ENCODE data around the gene COL4A1. TPM values are rescaled to one million over a fixed set of nuclear protein-coding genes. Genes with fewer than 3 reads are reported as not detected.

Gene COL4A1
- polyA plus RNA-seq, 1 of the 3 experiments (the other 2 are of a cell fraction), result 30.3 TPM

DNA sequence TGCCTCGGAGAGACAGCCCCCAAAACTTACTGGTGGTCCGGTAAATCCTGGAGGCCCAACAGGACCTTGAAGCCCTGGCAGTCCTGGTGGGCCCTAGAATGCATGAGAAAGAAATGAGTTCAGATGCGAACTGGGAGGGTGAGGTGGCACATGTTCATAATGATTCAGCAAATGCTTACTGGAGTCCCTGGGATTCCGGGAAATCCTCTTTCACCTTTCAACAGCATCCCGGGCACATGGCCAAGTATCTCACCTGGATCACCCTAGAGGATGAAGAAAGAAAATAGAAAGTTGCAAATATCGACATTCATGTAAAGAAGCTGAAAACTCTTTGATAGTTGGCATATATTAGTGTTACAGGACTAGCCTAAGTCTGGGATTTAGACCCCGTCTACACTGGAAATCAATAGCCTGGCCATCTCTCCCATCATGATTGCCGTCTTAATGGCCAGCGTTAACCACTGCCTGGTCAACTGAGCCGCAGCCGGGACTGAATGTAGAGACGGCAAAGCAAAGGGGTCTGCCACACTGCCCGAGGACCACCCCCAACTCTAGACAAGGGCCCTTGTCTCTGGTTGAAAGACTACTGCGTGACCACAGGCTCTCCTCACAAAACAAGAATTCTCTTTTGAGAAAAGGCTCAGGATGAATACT, 96.9 kb downstream of the COL4A1 start:
- ChIA-PET CTCF (interaction anchor here (1.5 kb wide), 1 partner anchor 12 kb away, joined by 4 read pairs; no protein-coding TSS in a partner anchor), POLR2A (no interaction called here)
- no peak overlapping the region for H3K4me3 ChIP-seq (ENCODE audit: low read depth in 2 of 2, low read length in 1 of 2)
- no peak overlapping the region for H3K27ac ChIP-seq (ENCODE audit: low read depth in 2 of 2, low read length in 1 of 2)
- H3K4me1 ChIP-seq (ENCODE audit: control insufficient read depth in 1 of 2, insufficient read depth in 2 of 2, low read depth in 1 of 2, low read length in 1 of 2), result no peaks in the 10 kb centered on the region
- peaks cover 14 to 71% of the 10 kb centered on the region in 2 experiments for H3K36me3 ChIP-seq (replicated peaks in 1 of 2; ENCODE audit: control insufficient read depth in 1 of 2, insufficient read depth in 2 of 2, low read length in 1 of 2)
- H3K27me3 ChIP-seq (ENCODE audit: insufficient read depth), result no peaks in the 10 kb centered on the region
- DNase-seq, result no peak
- H3K9me3 ChIP-seq, result no peaks in the 10 kb centered on the region
- peaks cover 9% of the 10 kb centered on the region; the same call in 1 of the 2 replicates for H4K20me1 ChIP-seq (ENCODE audit: insufficient read depth)
- peaks cover 7% of the 10 kb centered on the region for H3F3A ChIP-seq (replicated peaks; ENCODE audit: insufficient read depth)
- WGBS (ENCODE audit: low lambda C conversion rate), result 96% methylated on average over 14 of the region's 14 CpGs
- peaks cover 14% of the 10 kb centered on the region; the same call in 1 of the 2 replicates for H3K79me2 ChIP-seq (ENCODE audit: insufficient read depth)
- H3K9me2 ChIP-seq, result no peaks in the 10 kb centered on the region
- H3K4me2 ChIP-seq, result no peak overlapping the region
- no peak overlapping the region for H3K9ac ChIP-seq
- H2AFZ ChIP-seq (ENCODE audit: low read depth), result no peak overlapping the region
- TF ChIP-seq, protein P1, sequence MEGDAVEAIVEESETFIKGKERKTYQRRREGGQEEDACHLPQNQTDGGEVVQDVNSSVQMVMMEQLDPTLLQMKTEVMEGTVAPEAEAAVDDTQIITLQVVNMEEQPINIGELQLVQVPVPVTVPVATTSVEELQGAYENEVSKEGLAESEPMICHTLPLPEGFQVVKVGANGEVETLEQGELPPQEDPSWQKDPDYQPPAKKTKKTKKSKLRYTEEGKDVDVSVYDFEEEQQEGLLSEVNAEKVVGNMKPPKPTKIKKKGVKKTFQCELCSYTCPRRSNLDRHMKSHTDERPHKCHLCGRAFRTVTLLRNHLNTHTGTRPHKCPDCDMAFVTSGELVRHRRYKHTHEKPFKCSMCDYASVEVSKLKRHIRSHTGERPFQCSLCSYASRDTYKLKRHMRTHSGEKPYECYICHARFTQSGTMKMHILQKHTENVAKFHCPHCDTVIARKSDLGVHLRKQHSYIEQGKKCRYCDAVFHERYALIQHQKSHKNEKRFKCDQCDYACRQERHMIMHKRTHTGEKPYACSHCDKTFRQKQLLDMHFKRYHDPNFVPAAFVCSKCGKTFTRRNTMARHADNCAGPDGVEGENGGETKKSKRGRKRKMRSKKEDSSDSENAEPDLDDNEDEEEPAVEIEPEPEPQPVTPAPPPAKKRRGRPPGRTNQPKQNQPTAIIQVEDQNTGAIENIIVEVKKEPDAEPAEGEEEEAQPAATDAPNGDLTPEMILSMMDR (IDR thresholded peaks at IDR 0.05), result no peak
- TF ChIP-seq, protein P2, sequence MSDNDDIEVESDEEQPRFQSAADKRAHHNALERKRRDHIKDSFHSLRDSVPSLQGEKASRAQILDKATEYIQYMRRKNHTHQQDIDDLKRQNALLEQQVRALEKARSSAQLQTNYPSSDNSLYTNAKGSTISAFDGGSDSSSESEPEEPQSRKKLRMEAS (IDR thresholded peaks at IDR 0.05; ENCODE audit: low read depth), result no peak
- no peak for TF ChIP-seq MXI1 (IDR thresholded peaks at IDR 0.05; ENCODE audit: low read depth, low read length)
- no peak for TF ChIP-seq MEF2A (IDR thresholded peaks at IDR 0.05; ENCODE audit: borderline replicate concordance, low read depth)

DNA sequence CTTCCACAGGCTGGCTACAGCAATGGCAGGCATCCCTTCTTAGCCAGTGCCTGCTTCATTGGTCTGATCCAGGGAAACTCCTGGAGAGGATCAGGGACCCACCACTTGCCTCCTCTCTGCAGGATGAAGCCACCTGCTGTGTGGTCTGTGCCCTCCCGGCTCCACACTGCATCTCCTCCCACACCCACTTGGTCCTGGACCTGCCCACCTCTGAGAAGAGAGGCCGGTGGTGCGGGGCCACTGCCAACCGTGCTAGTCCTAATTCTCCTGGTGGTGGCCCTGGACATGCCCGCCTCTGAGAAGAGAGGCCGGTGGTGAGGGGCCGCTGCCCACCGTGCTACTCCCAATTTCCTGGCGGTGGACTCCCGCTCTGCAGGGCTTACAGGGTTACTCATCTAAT, 98.8 kb downstream of the COL4A1 start:
- TF ChIP-seq TCF12 (IDR thresholded peaks at IDR 0.05), result no peak
- no peak for TF ChIP-seq RCOR1 (IDR thresholded peaks at IDR 0.05; ENCODE audit: low read length)
- no peak for TF ChIP-seq TEAD4 (IDR thresholded peaks at IDR 0.05; ENCODE audit: borderline replicate concordance, insufficient read depth)
- no peak for TF ChIP-seq GABPA (IDR thresholded peaks at IDR 0.05; ENCODE audit: low read depth)
- TF ChIP-seq FOSL2 (IDR thresholded peaks at IDR 0.05; ENCODE audit: borderline replicate concordance, low read depth), result no peak
- TF ChIP-seq FOXJ3 (CRISPR knock-in tag; IDR thresholded peaks at IDR 0.05), result no peak
- TF ChIP-seq, protein P3, sequence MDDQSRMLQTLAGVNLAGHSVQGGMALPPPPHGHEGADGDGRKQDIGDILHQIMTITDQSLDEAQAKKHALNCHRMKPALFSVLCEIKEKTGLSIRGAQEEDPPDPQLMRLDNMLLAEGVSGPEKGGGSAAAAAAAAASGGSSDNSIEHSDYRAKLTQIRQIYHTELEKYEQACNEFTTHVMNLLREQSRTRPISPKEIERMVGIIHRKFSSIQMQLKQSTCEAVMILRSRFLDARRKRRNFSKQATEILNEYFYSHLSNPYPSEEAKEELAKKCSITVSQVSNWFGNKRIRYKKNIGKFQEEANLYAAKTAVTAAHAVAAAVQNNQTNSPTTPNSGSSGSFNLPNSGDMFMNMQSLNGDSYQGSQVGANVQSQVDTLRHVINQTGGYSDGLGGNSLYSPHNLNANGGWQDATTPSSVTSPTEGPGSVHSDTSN (IDR thresholded peaks at IDR 0.05), result no peak
- TF ChIP-seq TAF1 (IDR thresholded peaks at IDR 0.05; ENCODE audit: borderline replicate concordance, low read depth, low read length), result no peak
- TF ChIP-seq, protein P4, sequence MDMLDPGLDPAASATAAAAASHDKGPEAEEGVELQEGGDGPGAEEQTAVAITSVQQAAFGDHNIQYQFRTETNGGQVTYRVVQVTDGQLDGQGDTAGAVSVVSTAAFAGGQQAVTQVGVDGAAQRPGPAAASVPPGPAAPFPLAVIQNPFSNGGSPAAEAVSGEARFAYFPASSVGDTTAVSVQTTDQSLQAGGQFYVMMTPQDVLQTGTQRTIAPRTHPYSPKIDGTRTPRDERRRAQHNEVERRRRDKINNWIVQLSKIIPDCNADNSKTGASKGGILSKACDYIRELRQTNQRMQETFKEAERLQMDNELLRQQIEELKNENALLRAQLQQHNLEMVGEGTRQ (IDR thresholded peaks at IDR 0.05; ENCODE audit: borderline replicate concordance, low read depth, low read length), result no peak
- TF ChIP-seq ELF1 (IDR thresholded peaks at IDR 0.05), result no peak
- TF ChIP-seq NRF1 (IDR thresholded peaks at IDR 0.05; ENCODE audit: low read depth, low read length), result no peak
- Histone ChIP-seq H3K4me2 (no peak overlapping the region), H3K9me3 (no peaks in the 10 kb centered on the region), H3F3A (replicated peaks; ENCODE audit: insufficient read depth) (peaks cover 20% of the 10 kb centered on the region), H3K27ac (ENCODE audit: low read depth in 2 of 2, low read length in 1 of 2) (no peak overlapping the region), H2AFZ (ENCODE audit: low read depth) (no peak overlapping the region), H4K20me1 (ENCODE audit: insufficient read depth) (no peaks in the 10 kb centered on the region), H3K27me3 (ENCODE audit: insufficient read depth) (no peaks in the 10 kb centered on the region), H3K9me2 (no peaks in the 10 kb centered on the region), H3K9ac (no peak overlapping the region), H3K79me2 (ENCODE audit: insufficient read depth) (no peaks in the 10 kb centered on the region), H3K36me3 (replicated peaks in 1 of 2; ENCODE audit: control insufficient read depth in 1 of 2, insufficient read depth in 2 of 2, low read length in 1 of 2) (peaks cover 18 to 70% of the 10 kb centered on the region in 2 experiments), H3K4me1 (ENCODE audit: control insufficient read depth in 1 of 2, insufficient read depth in 2 of 2, low read depth in 1 of 2, low read length in 1 of 2) (no peaks in the 10 kb centered on the region), H3K4me3 (ENCODE audit: low read depth in 2 of 2, low read length in 1 of 2) (no peak overlapping the region)
- WGBS (ENCODE audit: low lambda C conversion rate), result 70% methylated on average over 2 of the region's 10 CpGs
- ChIA-PET POLR2A (no interaction called here), CTCF (interaction anchor here (0.9 to 2.1 kb wide), 2 partner anchors 9 to 16 kb away, joined by 3 to 7 read pairs; no protein-coding TSS in a partner anchor)
- DNase-seq, result no peak
